SU-DHL-6 (cell line): Measurements from ENCODE around the gene DNAL1.
"Not testable (repeated sequence)": the region's sequence is repeated elsewhere in the genome, so short reads cannot be mapped to it uniquely, and the experiment has no call there.

Experiments used
- CTCF ChIP-seq: fragments of 200-600 bp; sonication (generic); IDR thresholded peaks from one replicate; pipeline ENCODE4 v1.5.1; 2017; ENCODE audit warnings: antibody characterized with exemption, mild to moderate bottlenecking, low read length, moderate library complexity; ENCODE audit not compliant: insufficient read depth, poor library complexity, severe bottlenecking
- EZH2phosphoT487 ChIP-seq: fragments of 200-600 bp; sonication (generic), shearing (Covaris generic); conservative IDR thresholded peaks from 2 replicates; pipeline ENCODE4 v1.6.1; 2018; ENCODE audit warnings: mild to moderate bottlenecking, antibody characterized with exemption, low read length, moderate library complexity, mixed read lengths

DNA sequence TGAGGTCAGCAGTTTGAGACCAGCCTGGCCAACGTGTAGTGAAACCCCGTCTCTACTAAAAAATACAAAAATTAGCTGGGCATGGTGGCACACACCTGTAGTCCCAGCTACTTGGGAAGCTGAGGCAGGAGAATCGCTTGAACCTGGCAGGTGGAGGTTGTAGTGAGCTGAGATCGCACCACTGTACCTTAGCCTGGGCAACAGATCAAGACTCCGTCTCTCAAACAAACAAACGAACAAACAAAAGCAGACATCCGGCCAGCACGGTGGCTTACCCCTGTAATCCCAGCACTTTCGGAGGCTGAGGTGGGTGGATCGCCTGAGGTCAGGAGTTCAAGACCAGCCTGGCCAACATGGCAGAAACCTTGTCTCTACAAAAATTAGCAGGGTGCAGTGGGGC lies 8.4 kb upstream of the DNAL1 start:
- TF ChIP-seq CTCF, EZH2phosphoT487: not testable (repeated sequence)
